Measurements from ENCODE around the gene ALS2CL.

ALS2CL gene

GRCh38 chr3:46629551-46630517 lies 63.6 kb downstream of the ALS2CL start:
- peak; percentile 75 for DNase-seq (ENCODE audit: low spot score)

GRCh38 chr3:46628901-46629369 lies 64.5 kb downstream of the ALS2CL start:
- DNase-seq (ENCODE audit: low spot score), result no peak

GRCh38 chr3:46627078-46627477 lies 66.4 kb downstream of the ALS2CL start:
- DNase-seq (ENCODE audit: low spot score), result no peak

GRCh38 chr3:46626039-46626438 lies 67.4 kb downstream of the ALS2CL start:
- no peak for DNase-seq (ENCODE audit: low spot score)

GRCh38 chr3:46624975-46625490 lies 68.4 kb downstream of the ALS2CL start:
- DNase-seq (ENCODE audit: low spot score), result no peak

GRCh38 chr3:46624533-46624932 lies 68.9 kb downstream of the ALS2CL start:
- DNase-seq (ENCODE audit: low spot score), result no peak

GRCh38 chr3:46619845-46620778 lies 73.4 kb downstream of the ALS2CL start:
- DNase-seq (ENCODE audit: low spot score), result no peak
